ENCODE results near the gene PACRG.

The PACRG gene

DNA sequence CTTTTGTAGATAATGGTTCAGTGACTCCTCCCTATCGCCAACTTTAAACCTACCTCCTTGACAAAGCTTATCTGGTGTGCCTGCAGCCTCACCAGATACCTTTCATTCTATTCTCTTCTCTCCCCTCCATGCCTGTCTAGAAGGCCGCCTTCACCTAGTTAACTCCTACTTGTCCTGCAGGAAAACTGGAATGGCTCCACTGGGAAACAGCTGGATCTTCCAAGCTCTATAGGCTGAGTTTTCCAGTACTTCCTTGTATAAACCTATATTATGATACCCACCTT lies 6.4 kb upstream of the PACRG start:
- FAIRE-seq (no peak), DNase-seq (ENCODE audit: insufficient read length, low spot score) (no peak)
- no peak for TF ChIP-seq POLR2AphosphoS5 (IDR thresholded peaks at IDR 0.05; ENCODE audit: low read depth, low read length)
- no peak for TF ChIP-seq POLR2A (IDR thresholded peaks at IDR 0.05; ENCODE audit: low read depth, low read length)
- TF ChIP-seq SPI1 (IDR thresholded peaks at IDR 0.05; ENCODE audit: low read depth, low read length), result no peak
- no peak for TF ChIP-seq TAF1 (IDR thresholded peaks at IDR 0.05; ENCODE audit: low read depth, low read length)
- TF ChIP-seq POU2F2 (IDR thresholded peaks at IDR 0.05; ENCODE audit: low read depth, low read length), result no peak
- no peak for TF ChIP-seq PAX5 (IDR thresholded peaks at IDR 0.05; ENCODE audit: insufficient read depth, low read length, severe bottlenecking)

DNA sequence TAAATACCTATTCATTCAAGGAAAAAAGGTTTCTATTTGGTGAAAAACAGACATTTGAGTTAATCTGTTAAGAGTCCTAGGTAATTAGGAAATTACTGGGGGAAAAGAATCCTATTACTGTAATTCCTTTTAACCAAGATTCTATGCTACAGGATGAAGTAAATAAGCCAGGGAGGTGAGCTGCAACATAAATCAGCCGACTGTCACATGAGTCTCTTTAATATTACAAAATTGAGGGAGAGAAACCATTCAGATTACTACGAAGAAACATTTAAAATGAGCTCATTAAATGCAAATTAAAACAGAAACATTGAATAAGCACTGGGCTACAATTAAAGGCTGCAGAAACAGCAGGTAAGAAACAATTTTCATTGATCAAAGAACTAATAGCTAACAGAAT lies 5.5 kb upstream of the PACRG start:
- no peak for FAIRE-seq
- no peak for TF ChIP-seq POLR2AphosphoS5 (IDR thresholded peaks at IDR 0.05; ENCODE audit: low read depth, low read length)
- no peak for DNase-seq (ENCODE audit: insufficient read length, low spot score)

DNA sequence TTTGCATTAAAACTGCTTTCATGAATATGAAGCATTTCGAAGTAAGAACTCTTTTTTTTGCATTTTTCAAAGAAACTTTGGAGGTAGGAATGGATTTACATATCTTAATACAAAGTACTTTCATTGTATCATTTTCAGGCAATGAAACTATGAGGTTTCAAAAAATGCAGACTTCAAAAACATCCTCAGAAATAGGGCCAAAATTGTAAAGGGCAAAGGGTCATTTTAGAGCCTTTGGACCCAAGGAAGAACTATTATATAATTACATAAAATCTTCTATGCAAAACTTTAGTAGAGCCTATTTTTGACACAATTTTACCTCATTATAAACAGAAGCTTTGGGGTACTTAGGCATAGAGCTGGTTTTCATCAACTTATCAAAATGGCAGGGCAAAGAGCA lies 5.1 kb upstream of the PACRG start:
- no peak for FAIRE-seq
- TF ChIP-seq POLR2AphosphoS5 (IDR thresholded peaks at IDR 0.05; ENCODE audit: low read depth, low read length) (no peak), PAX5 (IDR thresholded peaks at IDR 0.05; ENCODE audit: insufficient read depth, low read length, severe bottlenecking) (no peak), TAF1 (IDR thresholded peaks at IDR 0.05; ENCODE audit: low read depth, low read length) (no peak), POU2F2 (IDR thresholded peaks at IDR 0.05; ENCODE audit: low read depth, low read length) (no peak), SPI1 (IDR thresholded peaks at IDR 0.05; ENCODE audit: low read depth, low read length) (no peak), POLR2A (IDR thresholded peaks at IDR 0.05; ENCODE audit: low read depth, low read length) (no peak)
- no peak for DNase-seq (ENCODE audit: insufficient read length, low spot score)

DNA sequence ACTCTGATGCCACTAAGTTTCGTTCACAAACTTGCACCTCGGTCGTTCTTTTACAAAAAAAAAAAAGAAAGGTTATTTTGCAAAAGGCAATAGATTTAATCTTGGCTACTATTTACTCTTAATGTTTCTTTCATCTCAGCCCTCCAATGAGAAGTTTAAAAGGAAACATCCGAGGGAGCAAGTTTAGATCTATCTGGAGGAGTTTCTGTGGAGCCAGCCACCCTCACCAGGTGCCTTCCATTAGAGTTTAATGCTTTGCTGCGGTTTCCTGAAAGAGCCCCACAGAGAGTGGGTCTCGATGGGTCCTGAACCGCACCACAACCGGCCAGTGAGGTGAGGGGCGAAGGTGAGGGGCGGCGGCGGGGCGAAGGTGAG lies 840 bp upstream of the PACRG start:
- FAIRE-seq, result no peak
- no peak for DNase-seq (ENCODE audit: insufficient read length, low spot score)
- no peak for TF ChIP-seq POLR2AphosphoS5 (IDR thresholded peaks at IDR 0.05; ENCODE audit: low read depth, low read length)
- no peak for TF ChIP-seq POLR2A (IDR thresholded peaks at IDR 0.05; ENCODE audit: low read depth, low read length)
- no peak for TF ChIP-seq POU2F2 (IDR thresholded peaks at IDR 0.05; ENCODE audit: low read depth, low read length)
- TF ChIP-seq PAX5 (IDR thresholded peaks at IDR 0.05; ENCODE audit: insufficient read depth, low read length, severe bottlenecking), result no peak
- no peak for TF ChIP-seq TAF1 (IDR thresholded peaks at IDR 0.05; ENCODE audit: low read depth, low read length)
- no peak for TF ChIP-seq SPI1 (IDR thresholded peaks at IDR 0.05; ENCODE audit: low read depth, low read length)

DNA sequence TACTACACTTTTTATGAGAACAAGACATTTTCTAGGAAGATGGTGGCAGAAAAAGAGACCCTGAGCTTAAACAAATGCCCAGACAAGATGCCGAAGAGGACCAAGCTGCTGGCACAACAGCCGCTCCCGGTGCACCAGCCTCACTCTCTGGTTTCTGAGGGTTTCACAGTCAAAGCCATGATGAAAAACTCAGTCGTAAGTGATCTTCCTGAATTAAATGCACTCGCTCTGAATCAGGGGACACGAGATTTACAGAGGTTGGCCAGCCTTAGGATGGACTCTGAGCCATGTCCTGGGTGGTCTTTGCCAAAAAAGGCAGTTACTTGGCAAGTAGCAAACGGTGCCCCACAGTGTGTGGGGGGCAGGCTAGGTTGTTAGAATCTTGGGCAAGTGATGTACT lies 423 bp downstream of the PACRG start:
- no peak for TF ChIP-seq POLR2AphosphoS5 (IDR thresholded peaks at IDR 0.05; ENCODE audit: low read depth, low read length)
- no peak for TF ChIP-seq SPI1 (IDR thresholded peaks at IDR 0.05; ENCODE audit: low read depth, low read length)
- no peak for TF ChIP-seq TAF1 (IDR thresholded peaks at IDR 0.05; ENCODE audit: low read depth, low read length)
- no peak for TF ChIP-seq PAX5 (IDR thresholded peaks at IDR 0.05; ENCODE audit: insufficient read depth, low read length, severe bottlenecking)
- TF ChIP-seq POU2F2 (IDR thresholded peaks at IDR 0.05; ENCODE audit: low read depth, low read length), result no peak
- no peak for TF ChIP-seq POLR2A (IDR thresholded peaks at IDR 0.05; ENCODE audit: low read depth, low read length)
- DNase-seq (ENCODE audit: insufficient read length, low spot score) (no peak), FAIRE-seq (no peak)

DNA sequence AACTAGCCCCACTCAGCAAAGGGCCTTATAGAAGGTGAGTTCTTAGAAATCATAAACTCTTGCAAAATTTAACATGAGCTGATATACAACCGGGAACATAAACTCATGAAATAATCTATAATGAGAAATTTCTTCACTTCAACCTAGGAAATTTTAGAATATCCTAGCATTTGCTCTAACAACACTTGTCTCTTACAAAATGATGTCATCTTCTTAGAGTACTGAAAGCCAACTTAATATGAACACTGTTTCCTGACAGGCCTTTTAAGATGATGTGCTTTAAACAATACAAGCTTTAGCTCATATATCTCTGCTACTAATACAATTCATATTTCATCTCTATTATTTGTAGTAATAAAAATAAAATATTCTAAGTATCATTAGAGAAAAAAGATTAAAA lies 932 bp downstream of the PACRG start:
- no peak for DNase-seq (ENCODE audit: insufficient read length, low spot score)
- no peak for FAIRE-seq
- no peak for TF ChIP-seq POLR2A (IDR thresholded peaks at IDR 0.05; ENCODE audit: low read depth, low read length)
- TF ChIP-seq POLR2AphosphoS5 (IDR thresholded peaks at IDR 0.05; ENCODE audit: low read depth, low read length), result no peak
- TF ChIP-seq POU2F2 (IDR thresholded peaks at IDR 0.05; ENCODE audit: low read depth, low read length), result no peak
- TF ChIP-seq PAX5 (IDR thresholded peaks at IDR 0.05; ENCODE audit: insufficient read depth, low read length, severe bottlenecking), result no peak
- TF ChIP-seq TAF1 (IDR thresholded peaks at IDR 0.05; ENCODE audit: low read depth, low read length), result no peak
- no peak for TF ChIP-seq SPI1 (IDR thresholded peaks at IDR 0.05; ENCODE audit: low read depth, low read length)

DNA sequence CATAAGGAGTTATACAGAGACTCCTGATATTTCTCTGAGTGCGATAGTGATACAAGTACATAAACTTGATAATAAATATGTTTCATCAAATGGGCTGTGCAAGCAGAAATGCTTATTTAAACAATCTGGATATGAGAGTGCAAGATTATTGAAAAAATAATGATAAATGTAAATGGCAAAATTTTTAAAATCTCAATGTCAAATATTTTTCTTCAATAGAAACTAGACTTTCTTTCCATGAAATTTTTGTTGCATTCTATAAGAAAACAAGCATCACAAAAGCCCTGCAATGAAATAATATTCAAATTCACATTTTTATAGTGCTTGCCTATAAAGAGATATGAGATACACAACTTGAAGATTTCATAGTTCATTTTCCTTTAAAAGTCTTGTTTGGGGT lies 2.7 kb downstream of the PACRG start:
- FAIRE-seq (no peak), DNase-seq (ENCODE audit: insufficient read length, low spot score) (no peak)
- no peak for TF ChIP-seq TAF1 (IDR thresholded peaks at IDR 0.05; ENCODE audit: low read depth, low read length)
- no peak for TF ChIP-seq POLR2A (IDR thresholded peaks at IDR 0.05; ENCODE audit: low read depth, low read length)
- no peak for TF ChIP-seq POU2F2 (IDR thresholded peaks at IDR 0.05; ENCODE audit: low read depth, low read length)
- TF ChIP-seq PAX5 (IDR thresholded peaks at IDR 0.05; ENCODE audit: insufficient read depth, low read length, severe bottlenecking), result no peak
- no peak for TF ChIP-seq SPI1 (IDR thresholded peaks at IDR 0.05; ENCODE audit: low read depth, low read length)

DNA sequence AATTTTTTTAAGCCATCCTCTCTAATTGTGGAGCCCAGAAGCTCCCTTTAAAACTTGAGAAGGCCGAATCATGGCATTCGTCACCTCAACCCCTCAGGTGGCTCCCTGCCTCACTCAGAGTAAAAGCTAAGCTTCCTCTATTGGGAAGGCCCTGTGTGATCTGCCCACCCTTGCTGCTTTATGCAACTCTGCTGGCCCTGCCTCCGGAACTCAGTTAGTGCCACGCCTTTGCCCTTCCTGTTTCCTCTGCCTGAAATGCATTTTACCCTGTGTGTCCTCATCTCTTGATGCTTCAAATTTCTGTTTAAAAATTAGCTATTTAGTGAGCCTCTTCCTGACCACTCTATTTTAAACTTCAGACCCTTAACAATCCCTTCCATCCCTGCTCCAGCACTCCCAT lies 5.7 kb downstream of the PACRG start:
- no peak for DNase-seq (ENCODE audit: insufficient read length, low spot score)
- no peak for FAIRE-seq
- TF ChIP-seq POLR2A (IDR thresholded peaks at IDR 0.05; ENCODE audit: low read depth, low read length) (no peak), POU2F2 (IDR thresholded peaks at IDR 0.05; ENCODE audit: low read depth, low read length) (no peak), TAF1 (IDR thresholded peaks at IDR 0.05; ENCODE audit: low read depth, low read length) (no peak)

DNA sequence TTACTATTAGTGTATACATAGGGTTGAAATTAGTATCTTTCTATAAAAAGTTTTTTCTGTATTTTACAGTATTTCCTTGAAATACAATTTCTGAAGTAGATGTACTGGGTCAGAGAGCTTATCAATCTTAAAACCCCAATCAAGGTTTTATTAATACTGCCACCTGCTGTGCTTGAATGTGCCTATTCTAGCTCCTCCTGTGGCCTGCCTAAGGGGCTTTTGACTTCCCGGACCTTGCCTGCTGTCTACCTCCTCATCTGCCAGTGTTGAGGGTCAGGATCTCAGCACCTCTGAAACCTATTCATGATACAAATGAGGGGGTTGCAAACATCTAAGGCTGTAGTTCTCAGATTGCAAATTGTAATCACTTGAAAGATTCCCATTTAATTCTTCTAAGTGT lies 9.2 kb downstream of the PACRG start:
- no peak for DNase-seq (ENCODE audit: insufficient read length, low spot score)
- no peak for FAIRE-seq
- TF ChIP-seq POLR2AphosphoS5 (IDR thresholded peaks at IDR 0.05; ENCODE audit: low read depth, low read length), result no peak
- TF ChIP-seq POLR2A (IDR thresholded peaks at IDR 0.05; ENCODE audit: low read depth, low read length), result no peak
- no peak for TF ChIP-seq PAX5 (IDR thresholded peaks at IDR 0.05; ENCODE audit: insufficient read depth, low read length, severe bottlenecking)
- TF ChIP-seq SPI1 (IDR thresholded peaks at IDR 0.05; ENCODE audit: low read depth, low read length), result no peak
- no peak for TF ChIP-seq POU2F2 (IDR thresholded peaks at IDR 0.05; ENCODE audit: low read depth, low read length)
- no peak for TF ChIP-seq TAF1 (IDR thresholded peaks at IDR 0.05; ENCODE audit: low read depth, low read length)

DNA sequence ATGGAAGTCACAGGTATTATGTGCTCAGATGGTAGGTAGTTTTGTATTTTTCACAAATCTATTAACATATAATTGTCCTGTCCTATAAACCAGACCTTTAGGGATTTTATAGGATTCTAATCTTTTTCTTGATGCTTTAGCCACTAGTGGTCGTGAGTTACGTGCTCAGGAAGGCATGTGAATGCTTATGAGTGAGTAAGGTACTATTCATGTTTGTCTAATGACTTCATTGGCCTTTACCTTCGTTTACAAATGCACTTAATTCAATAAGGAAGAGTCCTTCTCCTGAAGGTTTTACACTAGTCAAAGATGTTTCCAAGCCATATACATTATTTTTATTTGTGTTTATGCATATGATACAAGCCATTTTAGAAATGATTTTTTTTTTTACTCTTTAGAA lies 23.0 kb downstream of the PACRG start:
- FAIRE-seq (no peak), DNase-seq (ENCODE audit: insufficient read length, low spot score) (no peak)
- TF ChIP-seq POLR2A (IDR thresholded peaks at IDR 0.05; ENCODE audit: low read depth, low read length), result no peak
- no peak for TF ChIP-seq SPI1 (IDR thresholded peaks at IDR 0.05; ENCODE audit: low read depth, low read length)

DNA sequence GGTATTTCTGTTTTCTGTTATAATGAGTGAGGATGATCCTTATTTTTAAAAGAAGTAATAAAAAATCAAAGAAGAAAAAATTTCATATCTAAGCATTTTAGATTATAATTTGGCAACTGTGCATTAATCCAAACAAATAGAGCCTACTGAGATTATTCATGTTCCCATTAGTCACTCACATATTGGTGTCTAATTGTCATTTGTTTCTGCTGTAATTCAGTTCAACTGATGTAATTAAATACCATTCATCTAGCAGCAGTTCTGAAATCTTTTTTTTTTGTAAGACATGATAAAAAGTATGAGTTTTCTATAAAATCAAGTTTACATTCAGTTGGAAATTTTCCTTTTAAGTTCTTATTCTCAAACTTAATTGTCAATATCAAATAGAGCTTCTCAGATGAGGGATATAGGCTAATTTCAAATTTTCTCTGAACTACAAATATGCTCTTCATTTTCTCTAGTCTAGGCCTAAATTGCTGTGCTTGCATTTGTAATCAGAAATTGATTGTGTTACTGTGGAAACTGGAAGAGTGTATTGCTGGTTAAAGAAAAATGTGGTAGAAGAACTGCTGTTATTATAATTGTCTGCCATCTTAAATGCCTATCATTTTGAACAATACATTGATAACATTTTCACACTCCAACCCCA lies 23.6 kb downstream of the PACRG start:
- TF ChIP-seq PAX5 (IDR thresholded peaks at IDR 0.05; ENCODE audit: insufficient read depth, low read length, severe bottlenecking) (no peak), POLR2AphosphoS5 (IDR thresholded peaks at IDR 0.05; ENCODE audit: low read depth, low read length) (no peak), POU2F2 (IDR thresholded peaks at IDR 0.05; ENCODE audit: low read depth, low read length) (no peak), SPI1 (IDR thresholded peaks at IDR 0.05; ENCODE audit: low read depth, low read length) (no peak), TAF1 (IDR thresholded peaks at IDR 0.05; ENCODE audit: low read depth, low read length) (no peak), POLR2A (IDR thresholded peaks at IDR 0.05; ENCODE audit: low read depth, low read length) (no peak)
- FAIRE-seq, result no peak
- DNase-seq (ENCODE audit: insufficient read length, low spot score), result no peak

Data from GM12891 (cell line).